Trophoblast cell (in vitro differentiated cells and primary cell): Measurements from ENCODE around the gene RUVBL1.

ENCODE experiments used
- DNase-seq, 2 donors: peaks; one replicate each; pipeline ENCODE4 v3.0.0-alpha.2; 2016
- H2AFZ ChIP-seq: 2 replicates; pipeline ENCODE4 v1.6.1; 2013; ENCODE audit warnings: low read length, moderate library complexity, mild to moderate bottlenecking; ENCODE audit not compliant: insufficient read depth, poor library complexity
- H2AK5ac ChIP-seq: 2 replicates; pipeline ENCODE4 v1.6.1; 2013; ENCODE audit warnings: mild to moderate bottlenecking, low read length
- H2BK120ac ChIP-seq: 2 replicates; pipeline ENCODE4 v1.6.1; 2013; ENCODE audit warnings: low read length, mild to moderate bottlenecking, moderate library complexity; ENCODE audit not compliant: insufficient read depth, poor library complexity
- H2BK12ac ChIP-seq: 2 replicates; pipeline ENCODE4 v1.6.1; 2013; ENCODE audit warnings: mild to moderate bottlenecking, low read length, moderate library complexity
- H2BK5ac ChIP-seq: 2 replicates; pipeline ENCODE4 v1.6.1; 2013; ENCODE audit warnings: low read length, low read depth, moderate library complexity, mild to moderate bottlenecking; ENCODE audit not compliant: poor library complexity
- H3K14ac ChIP-seq: 2 replicates; pipeline ENCODE4 v1.6.1; 2013; ENCODE audit warnings: mild to moderate bottlenecking, low read length
- H3K18ac ChIP-seq: 2 replicates; pipeline ENCODE4 v1.6.1; 2013; ENCODE audit warnings: mild to moderate bottlenecking, low read length
- H3K23ac ChIP-seq: 2 replicates; pipeline ENCODE4 v1.6.1; 2013; ENCODE audit warnings: low read length
- H3K27ac ChIP-seq: 2 replicates; pipeline ENCODE4 v1.5.1; 2013; ENCODE audit warnings: low read depth, mild to moderate bottlenecking, inconsistent platforms, low read length, moderate library complexity
- H3K27me3 ChIP-seq: 2 replicates; pipeline ENCODE4 v1.6.1; 2013; ENCODE audit warnings: inconsistent platforms, mild to moderate bottlenecking, low read length, moderate library complexity; ENCODE audit not compliant: insufficient read depth
- H3K36me3 ChIP-seq, 2 experiments: 1 replicate in 1 of 2; 2 replicates in 1 of 2; pipeline ENCODE4 v1.6.1; 2013; ENCODE audit warnings: low read length in 2 of 2, mild to moderate bottlenecking in 2 of 2, moderate library complexity in 1 of 2; ENCODE audit not compliant: insufficient read depth in 2 of 2, control insufficient read depth in 1 of 2
- H3K4ac ChIP-seq: 2 replicates; pipeline ENCODE4 v1.6.1; 2013; ENCODE audit warnings: low read depth, mild to moderate bottlenecking, low read length, moderate library complexity
- H3K4me1 ChIP-seq, 2 experiments: 1 replicate in 1 of 2; 2 replicates in 1 of 2; pipeline ENCODE4 v1.6.1; 2013; ENCODE audit warnings: low read length in 2 of 2, mild to moderate bottlenecking in 2 of 2, moderate library complexity in 1 of 2; ENCODE audit not compliant: insufficient read depth in 2 of 2, control insufficient read depth in 1 of 2
- H3K4me2 ChIP-seq: 2 replicates; pipeline ENCODE4 v1.6.1; 2013; ENCODE audit warnings: inconsistent platforms, mild to moderate bottlenecking, low read length, moderate library complexity
- H3K4me3 ChIP-seq: 2 replicates; pipeline ENCODE4 v1.5.1; 2013; ENCODE audit warnings: mild to moderate bottlenecking, low read depth, low read length, inconsistent platforms
- H3K79me1 ChIP-seq: one replicate; pipeline ENCODE4 v1.6.1; 2013; ENCODE audit warnings: low read length
- H3K79me2 ChIP-seq: 2 replicates; pipeline ENCODE4 v1.6.1; 2013; ENCODE audit warnings: low read length, mild to moderate bottlenecking; ENCODE audit not compliant: control insufficient read depth, insufficient read depth, poor library complexity
- H3K9ac ChIP-seq: 2 replicates; pipeline ENCODE4 v1.6.1; 2013; ENCODE audit warnings: mild to moderate bottlenecking, low read length
- H3K9me3 ChIP-seq: 2 replicates; pipeline ENCODE4 v1.6.1; 2013; ENCODE audit warnings: low read depth, mild to moderate bottlenecking, control low read depth, inconsistent platforms, low read length; ENCODE audit not compliant: insufficient read depth
- H4K12ac ChIP-seq: 2 replicates; pipeline ENCODE4 v1.6.1; 2013; ENCODE audit warnings: low read depth, mild to moderate bottlenecking, low read length, moderate library complexity
- H4K8ac ChIP-seq: 2 replicates; pipeline ENCODE4 v1.6.1; 2013; ENCODE audit warnings: low read depth, mild to moderate bottlenecking, low read length, moderate library complexity
- H4K91ac ChIP-seq: one replicate; pipeline ENCODE4 v1.6.1; 2013; ENCODE audit warnings: low read depth, mild to moderate bottlenecking, low read length, moderate library complexity
- WGBS: extraction: QIAGEN DNeasy Blood & Tissue Kit; methylation state at CpG from one replicate; pipeline ENCODE4 v1.1.7; 2013; ENCODE audit warnings: missing lambda C conversion rate; ENCODE audit not compliant: insufficient read length, insufficient coverage; ENCODE audit errors: extremely low coverage; 5-methylcytosine and 5-hydroxymethylcytosine counted together

RUVBL1 gene

DNA sequence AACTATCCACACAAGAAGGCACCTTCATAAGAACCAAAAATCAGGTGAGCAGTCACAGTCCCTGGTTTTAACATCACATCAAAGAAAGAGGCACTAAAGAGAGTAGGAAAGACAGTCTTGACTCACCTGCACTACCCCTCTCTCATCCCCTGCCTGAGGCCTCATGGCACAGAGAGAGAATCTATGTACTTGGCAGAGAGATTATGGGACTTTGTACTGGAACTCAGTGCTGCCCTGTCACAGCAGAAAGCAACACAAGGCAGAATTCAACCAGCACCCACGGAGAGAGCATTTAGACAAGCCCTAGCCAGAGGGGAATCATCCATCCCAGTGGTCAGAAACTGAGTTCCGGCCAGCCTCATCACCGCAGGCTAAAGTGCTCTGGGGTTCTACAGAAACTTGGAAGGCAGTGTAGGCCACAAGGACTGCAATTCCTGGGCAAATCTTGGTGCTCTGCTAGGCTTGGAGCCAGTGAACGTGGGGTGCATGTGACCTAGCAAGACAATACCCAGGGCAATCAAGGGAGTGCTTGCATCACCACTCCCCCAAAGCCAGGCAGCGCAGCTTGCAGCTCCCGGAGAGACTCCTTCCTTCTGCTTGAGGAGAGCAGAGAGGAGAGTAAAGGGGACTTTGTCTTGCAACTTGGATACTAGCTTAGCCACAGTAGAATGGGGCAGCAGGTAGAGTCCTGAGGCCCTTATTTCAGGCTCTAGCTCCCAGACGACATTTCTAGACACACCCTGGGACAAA lies 8.5 kb upstream of the RUVBL1 start:
- no peak overlapping the region for H2BK12ac ChIP-seq
- no peak overlapping the region for H4K8ac ChIP-seq
- no peaks in the 10 kb centered on the region for H3K79me2 ChIP-seq
- no peaks in the 10 kb centered on the region for H3K27me3 ChIP-seq
- no peak overlapping the region for H2AK5ac ChIP-seq
- H3K4me2 ChIP-seq = no peak overlapping the region
- no peak overlapping the region for H3K4ac ChIP-seq
- WGBS = no CpG with 5 or more reads among the region's 7 CpGs
- no peaks in the 10 kb centered on the region for H3K36me3 ChIP-seq
- H2BK5ac ChIP-seq = no peak overlapping the region
- DNase-seq = no peak
- H3K4me1 ChIP-seq = no peaks in the 10 kb centered on the region
- H3K9me3 ChIP-seq = peaks cover 2% of the 10 kb centered on the region
- H4K91ac ChIP-seq = no peak overlapping the region
- no peak overlapping the region for H3K14ac ChIP-seq
- peak overlapping the region; percentile 41 for H2AFZ ChIP-seq
- no peak overlapping the region for H4K12ac ChIP-seq
- no peak overlapping the region for H3K27ac ChIP-seq
- no peaks in the 10 kb centered on the region for H3K79me1 ChIP-seq
- H3K4me3 ChIP-seq = no peak overlapping the region
- H3K9ac ChIP-seq = no peak overlapping the region
- H3K18ac ChIP-seq = no peak overlapping the region
- H3K23ac ChIP-seq = no peak overlapping the region
- no peak overlapping the region for H2BK120ac ChIP-seq

DNA sequence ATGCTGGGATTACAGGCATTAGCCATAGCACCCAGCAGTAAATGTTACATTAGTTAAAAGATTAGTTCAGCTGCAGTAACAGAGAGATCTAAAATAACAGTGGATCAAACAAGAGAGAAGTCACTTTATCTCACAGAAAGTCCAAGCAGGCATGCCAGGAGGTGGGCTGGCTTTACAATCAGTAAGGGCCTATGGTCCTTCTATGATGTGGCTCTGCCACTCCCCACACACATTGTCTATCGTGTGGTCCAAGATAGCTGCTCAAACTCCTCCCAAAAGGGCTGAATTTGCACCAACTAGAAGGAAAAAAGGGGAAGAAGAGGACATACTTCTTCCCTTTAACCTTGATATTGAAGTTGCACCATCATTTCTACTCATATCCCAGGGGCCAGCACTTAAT lies 4.6 kb upstream of the RUVBL1 start:
- Histone ChIP-seq H2AFZ (no peak overlapping the region), H3K79me1 (peaks cover 3% of the 10 kb centered on the region), H3K23ac (no peak overlapping the region), H3K4me1 (peaks cover 0 to 2% of the 10 kb centered on the region in 2 experiments), H3K4ac (no peak overlapping the region), H2BK120ac (no peak overlapping the region), H3K9me3 (peaks cover 2% of the 10 kb centered on the region), H3K79me2 (no peaks in the 10 kb centered on the region), H4K91ac (no peak overlapping the region), H4K8ac (no peak overlapping the region), H3K4me2 (no peak overlapping the region), H2AK5ac (no peak overlapping the region), H2BK5ac (no peak overlapping the region), H3K9ac (no peak overlapping the region), H3K27ac (no peak overlapping the region), H3K27me3 (no peaks in the 10 kb centered on the region), H3K18ac (no peak overlapping the region), H3K36me3 (no peaks in the 10 kb centered on the region), H3K14ac (no peak overlapping the region), H3K4me3 (no peak overlapping the region), H2BK12ac (no peak overlapping the region), H4K12ac (no peak overlapping the region)
- DNase-seq = no peak
- no CpG with 5 or more reads among the region's 1 CpG for WGBS

DNA sequence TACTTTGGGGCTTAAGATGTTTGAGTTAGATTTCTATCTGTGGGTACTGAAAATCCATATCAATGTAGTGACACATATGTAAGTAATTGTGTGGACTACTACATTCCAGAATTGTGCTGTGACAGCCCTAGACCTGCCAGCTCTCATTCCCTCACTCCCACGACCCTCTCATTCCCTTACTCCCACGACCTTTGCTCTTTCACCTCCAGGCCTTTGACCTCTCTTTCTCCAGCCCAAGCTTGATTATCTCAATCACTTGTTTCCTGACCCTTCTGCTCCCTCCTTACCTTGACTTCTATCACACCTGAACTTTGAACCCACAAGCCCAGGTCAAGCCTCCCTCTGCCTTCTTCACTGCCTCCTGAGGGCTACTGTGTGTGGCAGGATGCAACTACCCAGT lies 3.6 kb upstream of the RUVBL1 start:
- no peak overlapping the region for H3K4ac ChIP-seq
- no peak overlapping the region for H4K8ac ChIP-seq
- no peak overlapping the region for H3K9ac ChIP-seq
- no peaks in the 10 kb centered on the region for H3K79me2 ChIP-seq
- no peaks in the 10 kb centered on the region for H3K27me3 ChIP-seq
- H3K4me3 ChIP-seq = no peak overlapping the region
- peaks cover 3% of the 10 kb centered on the region for H3K79me1 ChIP-seq
- H2BK12ac ChIP-seq = no peak overlapping the region
- H2BK120ac ChIP-seq = no peak overlapping the region
- no peak overlapping the region for H2BK5ac ChIP-seq
- DNase-seq = no peak
- no peak overlapping the region for H3K18ac ChIP-seq
- H3K4me2 ChIP-seq = no peak overlapping the region
- H3K9me3 ChIP-seq = peaks cover 2% of the 10 kb centered on the region
- H3K36me3 ChIP-seq = no peaks in the 10 kb centered on the region
- H4K12ac ChIP-seq = no peak overlapping the region
- no peak overlapping the region for H2AK5ac ChIP-seq
- H4K91ac ChIP-seq = no peak overlapping the region
- H3K27ac ChIP-seq = no peak overlapping the region
- WGBS = no CpG with 5 or more reads among the region's 2 CpGs
- H3K23ac ChIP-seq = no peak overlapping the region
- H2AFZ ChIP-seq = no peak overlapping the region
- H3K14ac ChIP-seq = no peak overlapping the region
- H3K4me1 ChIP-seq = peaks cover 2% of the 10 kb centered on the region in 2 experiments

DNA sequence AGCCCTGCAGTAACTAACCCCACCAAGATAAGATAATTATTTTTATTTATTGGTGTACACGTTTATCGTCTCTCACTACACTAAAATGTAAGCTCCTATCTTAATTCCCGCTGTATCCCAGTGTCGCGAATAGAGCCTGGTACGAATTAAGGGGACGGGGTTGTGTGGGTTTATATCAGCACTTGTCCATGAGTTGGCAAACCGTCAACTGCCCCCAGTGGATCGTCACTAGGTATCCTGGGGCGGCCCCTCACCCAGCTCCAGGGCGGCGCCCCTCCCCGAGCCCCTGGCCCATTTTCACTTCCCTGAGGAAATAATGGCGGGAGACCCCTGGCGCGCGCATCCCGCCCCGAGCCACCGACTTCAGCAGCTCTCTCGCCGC lies 465 bp downstream of the RUVBL1 start:
- no peak overlapping the region for H2BK120ac ChIP-seq
- peaks cover 2% of the 10 kb centered on the region in 2 experiments for H3K4me1 ChIP-seq
- H3K27ac ChIP-seq = peak overlapping the region; percentile 1
- H3K23ac ChIP-seq = no peak overlapping the region
- H2AK5ac ChIP-seq = no peak overlapping the region
- H2AFZ ChIP-seq = peak overlapping the region; percentile 35
- H3K9me3 ChIP-seq = no peaks in the 10 kb centered on the region
- H2BK12ac ChIP-seq = no peak overlapping the region
- H4K8ac ChIP-seq = peak overlapping the region; percentile 84
- H3K4ac ChIP-seq = peak overlapping the region; percentile 1
- H3K9ac ChIP-seq = peak overlapping the region; percentile 64
- peak overlapping the region; percentile 86 for H3K4me3 ChIP-seq
- peak overlapping the region; percentile 96 for H3K4me2 ChIP-seq
- H3K36me3 ChIP-seq = peaks cover 0 to 2% of the 10 kb centered on the region in 2 experiments
- peak overlapping the region; percentile 10 for H3K14ac ChIP-seq
- peak overlapping the region; percentile 10 for H4K12ac ChIP-seq
- no peak overlapping the region for H2BK5ac ChIP-seq
- no CpG with 5 or more reads among the region's 22 CpGs for WGBS
- DNase-seq = no peak
- no peaks in the 10 kb centered on the region for H3K27me3 ChIP-seq
- no peaks in the 10 kb centered on the region for H3K79me2 ChIP-seq
- H3K18ac ChIP-seq = peak overlapping the region; percentile 4
- H3K79me1 ChIP-seq = peaks cover 3% of the 10 kb centered on the region
- peak overlapping the region; percentile 4 for H4K91ac ChIP-seq
